Activated T-helper 1 cell treated with Interleukin-2 at 50 U/mL for 16 hours (primary cell): ENCODE measurements around the gene STK24.

ENCODE experiments used
- DNase-seq: peaks from one replicate; pipeline ENCODE4 v3.0.0-alpha.2; 2020; ENCODE audit warnings: low read depth

The STK24 gene

DNA sequence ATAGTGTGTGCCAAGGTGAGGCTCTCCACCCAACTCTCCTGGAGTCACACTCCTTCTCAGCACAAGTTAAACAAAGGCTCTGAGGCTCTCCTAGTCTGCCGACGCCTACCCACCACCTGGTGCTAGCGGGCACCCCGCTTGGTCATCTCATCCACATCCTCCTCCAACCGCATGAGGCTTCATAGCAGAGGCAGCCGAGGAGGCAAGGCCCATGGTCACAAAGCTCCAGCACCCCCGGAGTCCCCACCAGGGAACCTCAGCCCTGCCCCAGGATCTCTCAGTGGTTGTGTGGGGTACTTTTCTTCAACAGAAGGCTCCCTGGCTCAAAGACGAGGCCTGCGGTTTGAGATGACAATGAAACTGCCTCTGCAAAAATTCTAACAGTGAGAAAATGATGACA, 43.0 kb downstream of the STK24 start:
- no peak for DNase-seq

DNA sequence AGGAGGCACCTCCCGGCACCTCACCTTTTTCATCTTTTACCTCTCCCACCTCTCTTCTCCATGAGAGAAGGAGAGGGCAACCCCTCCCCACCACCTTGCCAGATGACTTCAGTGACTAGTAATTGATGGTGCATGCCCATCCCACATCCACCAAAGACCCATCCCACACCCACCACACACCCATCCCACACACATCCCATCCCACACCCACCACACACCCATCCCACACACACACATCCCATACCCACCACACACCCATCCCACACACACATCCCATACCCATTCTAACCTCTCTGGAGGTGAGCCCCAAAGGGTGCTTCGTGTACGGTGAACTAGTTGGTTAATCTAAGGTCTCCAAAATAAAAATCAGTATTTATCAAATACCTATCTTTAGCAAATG, 44.7 kb downstream of the STK24 start:
- DNase-seq = no peak

DNA sequence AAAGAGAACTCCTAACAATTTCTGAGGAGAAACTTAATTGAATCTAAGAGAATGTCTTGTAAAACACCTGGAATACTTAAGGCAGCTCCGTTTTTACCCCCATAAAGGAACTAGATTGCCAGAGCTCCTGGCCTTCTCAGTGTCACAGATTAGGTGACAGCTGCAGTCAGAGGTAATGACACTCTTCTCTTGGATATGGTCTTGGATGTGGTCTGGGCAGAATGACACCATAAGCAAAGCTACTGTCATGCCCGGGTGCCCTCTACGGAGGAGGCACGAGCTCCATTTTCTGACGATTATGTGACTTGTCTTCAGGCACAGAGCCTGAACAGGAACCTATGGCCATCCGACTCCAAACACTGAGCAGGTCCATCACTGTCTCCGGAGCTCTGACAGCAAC, 46.7 kb downstream of the STK24 start:
- DNase-seq = no peak

DNA sequence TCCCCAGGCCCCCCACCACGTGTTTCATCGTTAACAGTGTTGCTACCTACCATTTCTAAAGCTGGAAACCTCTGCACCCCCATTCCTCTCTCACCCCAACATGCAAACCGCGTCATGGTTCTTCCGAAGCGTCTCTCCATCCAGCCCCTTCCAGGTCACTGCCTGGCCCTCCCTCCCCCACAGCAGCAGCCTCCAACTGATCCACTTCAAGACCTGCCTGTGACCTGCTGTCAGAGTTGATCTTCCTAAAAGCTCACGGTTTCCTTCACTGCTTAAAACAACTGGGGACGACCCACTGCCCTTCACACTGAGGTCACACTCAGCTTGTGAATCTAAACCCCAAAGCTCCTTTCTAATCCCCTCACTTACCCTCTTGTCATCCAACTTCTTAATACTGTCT, 47.7 kb downstream of the STK24 start:
- no peak for DNase-seq

DNA sequence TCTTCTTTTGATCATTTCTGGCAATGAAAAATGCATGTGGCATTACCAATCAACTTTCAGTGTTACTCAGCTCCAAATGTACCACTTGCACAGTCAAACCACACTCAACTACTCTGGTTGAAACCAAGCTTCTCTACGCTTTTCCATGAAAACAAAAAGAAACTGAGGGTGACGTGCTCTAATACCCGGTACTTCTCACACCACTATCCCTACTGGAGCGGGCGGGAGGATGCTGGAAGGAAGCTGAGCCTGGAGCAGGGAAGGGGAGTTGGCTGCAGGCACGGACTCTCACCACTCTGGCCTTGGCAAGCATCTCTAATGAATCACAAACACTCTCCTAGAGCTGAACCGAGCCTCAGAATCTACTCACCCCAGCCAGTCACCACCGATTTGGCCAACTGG, 48.2 kb downstream of the STK24 start:
- DNase-seq = no peak

DNA sequence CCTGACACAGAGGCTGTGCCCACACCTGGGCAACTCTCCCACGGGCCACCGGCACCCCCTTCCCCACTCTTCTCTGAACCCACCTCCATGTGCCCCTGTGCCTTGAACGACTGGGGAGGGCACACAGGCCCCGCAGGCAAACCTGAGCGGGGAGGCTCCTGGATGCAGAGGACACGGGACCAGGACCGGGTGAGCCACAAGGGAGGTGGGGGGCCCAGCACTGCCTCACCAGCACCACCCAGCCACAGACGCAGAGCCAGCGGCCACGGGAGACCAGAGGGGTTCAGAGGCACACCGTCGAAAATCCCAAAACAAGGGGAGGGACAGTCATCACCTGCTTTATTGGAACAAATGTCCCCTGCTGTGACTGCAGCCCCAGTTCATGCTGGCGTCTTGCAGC, 49.4 kb downstream of the STK24 start:
- no peak for DNase-seq

DNA sequence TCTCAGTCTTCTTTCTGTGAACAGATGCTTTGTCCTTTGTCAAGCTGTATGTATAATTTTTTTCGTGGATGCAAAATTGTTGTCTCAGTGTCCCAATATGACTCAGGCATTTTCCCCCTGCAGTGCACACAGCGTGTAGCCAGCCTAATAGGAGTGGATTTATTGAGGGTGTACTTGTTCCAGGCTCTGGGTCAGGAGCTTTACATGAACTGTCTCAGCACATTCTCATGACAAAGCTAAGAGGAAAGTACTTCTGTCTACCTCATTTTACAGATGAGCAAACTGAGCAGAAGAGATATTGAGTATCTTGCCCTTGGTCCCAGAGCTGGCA, 50.8 kb downstream of the STK24 start:
- DNase-seq = no peak

DNA sequence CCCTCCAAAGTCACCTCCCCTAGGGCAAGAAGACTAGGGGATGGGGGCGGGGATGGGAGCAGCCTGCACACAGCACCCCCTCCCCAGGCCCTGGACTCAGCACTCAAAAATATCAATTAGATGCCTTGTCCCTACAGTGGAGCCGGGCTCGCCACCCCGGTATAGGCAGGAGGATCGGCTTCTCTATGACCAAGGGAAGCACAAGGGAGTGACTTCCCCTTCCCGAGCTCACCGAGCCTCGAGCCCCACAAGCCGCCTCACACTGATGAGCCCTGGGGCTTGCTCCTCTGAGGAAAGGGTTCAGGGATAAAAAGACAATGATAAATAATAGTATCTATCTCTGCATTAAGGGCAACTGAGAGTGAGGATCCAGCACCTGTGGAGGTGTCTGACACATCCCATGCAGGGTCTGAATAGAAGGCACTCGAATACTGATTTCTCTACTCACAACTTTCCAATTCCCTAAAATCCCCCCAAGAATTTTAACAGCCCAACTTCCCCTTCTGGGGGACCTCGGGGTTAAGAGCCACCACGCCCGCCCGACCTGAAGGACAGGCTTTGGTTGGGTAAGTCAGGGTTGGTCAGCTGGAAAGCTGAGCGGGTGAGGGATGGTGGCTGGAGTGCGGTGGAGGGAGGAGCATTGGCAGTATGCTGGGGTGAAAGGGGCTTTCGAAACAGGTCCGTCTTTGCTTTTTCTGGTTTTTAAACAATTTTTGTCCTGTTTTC, 51.3 kb downstream of the STK24 start:
- no peak for DNase-seq

DNA sequence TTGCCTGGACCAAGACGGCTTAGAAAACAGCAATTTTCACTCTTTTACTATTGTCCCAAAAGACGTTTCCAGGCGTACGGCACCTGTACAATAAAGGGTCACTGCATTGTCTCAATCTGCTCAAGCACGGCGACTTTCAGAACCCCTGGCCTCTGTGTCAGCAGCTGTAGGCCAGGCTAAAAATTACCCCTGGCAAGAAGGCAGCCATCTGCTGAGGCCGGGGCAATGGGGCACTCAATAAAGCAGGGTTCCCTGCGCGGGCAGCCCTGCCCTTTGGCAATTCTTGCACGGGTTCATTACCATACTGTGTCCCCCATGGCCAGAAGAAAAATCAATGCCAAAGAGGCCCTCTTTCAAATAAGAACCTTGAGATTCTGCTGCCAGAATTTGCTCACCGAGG, 52.1 kb downstream of the STK24 start:
- DNase-seq = no peak

DNA sequence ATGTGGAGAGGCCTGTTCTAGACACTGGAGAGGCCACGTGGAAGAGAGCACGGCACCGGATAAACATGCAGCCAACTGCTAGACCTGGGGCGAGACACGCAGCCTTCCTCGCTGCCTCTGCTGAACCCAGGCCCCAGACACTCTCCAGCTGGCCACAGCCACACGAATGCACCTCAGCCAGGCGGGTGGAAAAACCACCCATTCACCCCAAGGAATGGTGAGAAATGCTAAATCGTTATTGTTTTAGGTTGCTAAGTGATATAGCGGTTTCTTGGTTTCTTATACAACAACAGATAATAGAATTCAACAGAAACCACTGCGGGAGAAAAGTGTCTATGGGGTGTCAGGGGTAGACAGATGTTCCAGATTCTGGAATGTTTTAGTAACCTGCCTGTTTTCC, 52.5 kb downstream of the STK24 start:
- DNase-seq = no peak

DNA sequence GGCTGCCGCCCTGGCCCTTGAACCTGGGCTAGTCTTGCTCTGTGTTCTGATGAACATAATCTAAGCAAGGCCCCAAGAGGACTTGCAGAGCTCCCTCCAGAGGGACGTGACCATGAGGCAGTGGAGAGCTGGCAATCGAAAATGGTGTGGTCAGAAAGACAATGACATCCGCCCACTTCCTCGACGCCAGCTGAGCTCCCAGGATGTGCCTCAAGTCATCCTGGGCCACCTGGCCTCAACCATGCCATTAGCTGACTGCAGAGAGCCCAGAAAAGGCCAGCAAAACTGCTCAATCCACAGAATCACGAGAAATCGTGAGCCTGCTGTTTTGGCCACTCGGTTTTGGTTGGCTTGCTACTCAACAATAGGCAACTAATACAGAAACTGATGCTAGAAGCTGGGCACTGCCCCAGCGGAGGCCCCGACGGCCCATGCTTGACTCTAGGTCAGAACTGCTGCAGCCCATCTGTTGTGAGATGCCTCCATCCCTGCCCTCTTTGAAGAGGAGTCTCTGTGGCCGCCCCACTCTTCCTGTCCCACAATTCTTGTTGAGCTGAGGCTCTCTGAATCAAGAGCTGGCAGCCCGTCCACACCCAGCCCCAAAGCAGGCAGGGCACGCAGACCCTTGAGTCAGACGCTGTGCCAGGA, 53.3 kb downstream of the STK24 start:
- DNase-seq = no peak

DNA sequence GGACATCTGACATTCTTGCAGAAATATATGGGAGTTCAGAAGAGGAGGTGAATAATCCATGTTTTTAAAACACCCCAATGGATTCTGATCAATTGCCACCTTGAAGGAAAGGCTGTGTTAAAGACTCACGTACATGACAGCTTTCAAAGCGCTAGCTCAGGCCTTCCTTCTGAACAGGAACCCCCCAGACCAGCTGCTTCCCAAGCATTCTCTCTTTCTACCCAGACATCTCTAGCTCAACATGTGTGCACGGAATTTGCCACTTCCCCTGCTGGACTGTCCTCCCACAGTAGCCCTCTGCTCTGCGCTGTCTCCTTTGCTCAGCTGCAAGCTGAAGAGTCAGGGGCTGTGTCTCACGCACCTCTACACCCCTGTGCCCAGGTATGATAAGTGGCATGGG, 54.5 kb downstream of the STK24 start:
- no peak for DNase-seq

DNA sequence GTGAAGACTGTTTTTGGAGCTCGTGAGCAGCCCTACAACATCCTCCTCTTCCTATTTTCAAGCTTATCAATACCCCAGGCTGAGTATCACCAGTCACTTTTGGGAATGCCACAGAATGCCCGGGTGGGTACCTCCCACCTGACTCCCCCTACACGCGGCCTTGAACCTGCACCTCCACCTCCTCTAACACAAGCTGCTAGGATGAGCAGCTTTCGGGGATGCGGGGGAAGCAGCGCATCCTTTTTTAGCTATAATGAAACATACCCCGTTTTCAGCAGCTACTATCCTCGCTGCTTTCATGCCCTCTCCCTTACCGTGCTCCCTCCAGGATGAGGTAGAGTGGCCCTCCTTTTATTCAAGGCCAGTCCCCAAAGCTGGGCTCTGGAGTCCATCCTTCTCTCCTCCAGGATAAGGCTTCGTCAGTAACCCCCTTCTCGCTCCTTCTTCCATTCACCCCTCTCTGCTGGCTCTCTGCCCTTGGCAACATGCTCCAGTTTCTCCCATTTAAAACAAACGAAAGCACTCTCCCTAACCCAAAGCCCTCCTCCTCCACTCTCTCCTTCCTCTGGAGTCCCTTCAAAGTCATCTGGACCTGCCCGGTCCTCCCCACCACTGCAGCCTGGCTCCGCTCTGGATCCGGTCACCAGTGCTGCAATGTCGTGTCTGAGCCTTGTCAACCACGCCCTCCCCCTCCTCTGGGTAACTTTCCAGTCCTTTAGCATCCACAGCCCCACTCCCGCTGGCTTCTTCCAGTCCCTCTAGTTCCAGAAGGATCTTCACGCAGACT, 55.3 kb downstream of the STK24 start:
- no peak for DNase-seq

DNA sequence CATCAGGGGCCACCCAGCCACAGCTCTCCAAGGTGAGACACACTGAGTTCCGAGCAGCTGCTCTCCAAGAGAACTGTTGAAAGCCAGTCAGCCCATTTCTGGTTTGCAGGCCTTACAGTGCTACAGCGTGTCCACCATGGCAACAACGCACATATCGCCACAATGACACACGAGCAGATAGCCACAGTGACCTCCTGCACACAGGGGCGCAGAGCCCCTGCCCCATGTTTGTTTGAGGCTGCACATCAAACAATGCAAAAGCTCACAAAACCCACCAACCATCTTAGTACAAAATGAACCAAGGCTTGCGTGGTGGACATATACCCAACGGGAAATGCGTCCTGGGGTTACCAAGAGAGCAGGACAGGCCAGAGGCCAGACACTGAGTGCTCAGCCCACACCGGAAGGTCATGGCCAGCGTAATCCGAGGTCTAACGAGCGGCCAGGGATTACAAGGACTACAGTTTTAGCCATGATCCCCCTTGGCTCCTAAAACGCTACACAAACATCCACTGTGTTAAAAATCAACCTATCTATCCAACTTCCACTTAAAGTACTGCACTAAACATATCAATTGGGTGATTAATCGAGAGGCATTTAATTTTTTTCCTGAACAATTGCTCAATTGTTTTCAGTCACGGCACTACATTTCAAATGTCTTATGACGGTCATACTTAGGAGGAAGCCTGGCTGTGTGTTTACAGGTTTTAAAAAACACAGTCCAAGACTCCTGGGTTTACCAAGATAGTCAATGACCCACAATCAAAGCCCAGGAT, 56.0 kb downstream of the STK24 start:
- DNase-seq = no peak

DNA sequence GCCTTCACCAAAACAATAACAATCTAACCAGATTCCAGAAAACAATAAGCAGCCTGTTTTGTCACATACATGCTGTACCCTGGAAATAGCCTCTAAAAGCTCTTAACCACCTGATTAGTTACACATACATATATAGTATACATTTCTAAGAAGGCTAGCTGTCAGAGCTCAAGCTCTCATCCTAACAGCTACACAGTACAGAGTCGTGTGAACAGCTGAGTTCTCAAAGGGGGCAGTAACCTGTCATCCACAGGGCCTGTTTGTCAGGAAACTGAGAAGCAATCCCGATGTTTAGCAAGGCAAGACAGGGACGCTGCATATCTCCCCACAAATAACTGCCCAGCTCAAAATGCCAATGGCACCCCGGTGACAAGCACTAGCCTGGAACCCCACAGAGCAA, 56.9 kb downstream of the STK24 start:
- DNase-seq = no peak

DNA sequence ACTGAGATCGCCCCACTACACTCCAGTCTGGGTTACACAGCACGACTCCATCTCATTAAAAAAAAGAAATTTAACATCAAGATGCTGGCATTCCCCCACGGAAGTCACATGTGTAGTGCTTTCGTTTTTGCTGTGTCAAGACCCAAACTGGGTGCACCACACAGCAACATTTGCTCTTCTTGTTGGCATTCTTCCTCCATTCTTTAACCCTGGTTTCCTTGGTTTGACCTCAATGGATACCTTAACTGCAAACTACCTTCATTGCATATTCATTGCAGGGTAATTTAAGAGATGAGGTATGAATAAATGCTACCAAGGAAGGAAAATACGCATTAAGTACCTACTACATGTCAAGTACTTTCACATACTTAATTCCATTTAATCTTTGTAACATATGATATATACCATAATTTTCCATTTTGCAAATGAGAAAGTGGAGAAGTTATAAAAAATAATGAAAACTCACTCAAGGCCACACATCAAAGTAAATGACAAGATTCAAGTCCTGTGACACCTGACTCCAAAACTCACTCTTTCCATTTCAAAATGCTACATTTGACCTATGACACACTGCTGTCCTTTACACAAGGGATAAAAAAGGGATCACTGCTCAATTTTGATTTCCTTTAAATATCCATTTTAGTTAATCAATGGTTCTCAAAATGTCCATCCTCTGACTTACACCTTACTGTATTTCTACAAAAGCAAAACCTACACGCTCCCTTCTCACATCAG, 59.2 kb downstream of the STK24 start:
- DNase-seq = no peak

DNA sequence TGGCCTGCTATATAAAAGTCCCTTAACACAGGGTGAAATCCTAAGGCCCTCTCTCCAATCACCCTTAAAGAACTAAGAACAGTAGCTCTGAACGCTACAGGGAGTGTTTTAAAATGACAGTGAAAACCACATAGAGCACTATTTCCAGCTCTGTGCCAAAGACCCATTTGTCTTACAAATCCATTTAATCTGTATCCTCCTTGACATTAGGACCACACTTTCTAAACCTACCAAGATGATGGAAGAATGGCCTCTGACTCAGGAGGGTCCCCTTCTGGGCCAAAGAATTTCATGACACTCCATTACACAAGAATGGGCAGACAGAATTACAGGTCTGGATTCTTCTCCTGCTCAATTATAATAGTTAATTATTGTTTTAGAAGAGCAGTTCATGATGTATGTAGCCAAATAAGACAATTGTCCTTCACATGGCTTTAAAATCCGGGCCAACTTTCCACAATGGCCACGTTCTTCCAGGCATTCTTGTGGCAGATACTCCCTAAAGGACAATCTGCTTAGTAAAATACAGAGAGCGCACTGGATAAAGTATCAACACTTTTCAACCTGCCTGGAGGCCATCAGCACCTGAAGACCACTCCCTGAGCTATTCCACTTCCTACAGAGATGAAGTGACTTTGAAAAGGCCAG, 61.0 kb downstream of the STK24 start:
- DNase-seq = no peak

DNA sequence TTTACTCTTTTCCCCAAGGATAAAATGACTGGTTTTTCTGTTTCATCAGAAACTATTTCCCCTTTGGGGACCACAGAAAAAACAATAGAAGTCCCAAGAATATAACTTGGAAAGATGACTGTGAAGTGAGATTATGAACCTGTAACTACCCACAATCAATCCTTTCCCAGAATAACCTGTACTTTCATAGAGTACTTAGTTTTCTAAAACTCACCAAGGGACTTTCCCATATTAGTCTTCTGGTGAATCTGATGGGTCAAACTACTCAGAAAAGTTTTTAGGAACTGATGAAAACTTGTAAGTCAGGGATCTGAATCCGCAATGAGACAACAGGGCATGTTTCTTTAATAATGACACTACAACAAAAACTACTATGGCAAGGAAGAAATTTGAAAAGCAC, 62.6 kb downstream of the STK24 start:
- no peak for DNase-seq

DNA sequence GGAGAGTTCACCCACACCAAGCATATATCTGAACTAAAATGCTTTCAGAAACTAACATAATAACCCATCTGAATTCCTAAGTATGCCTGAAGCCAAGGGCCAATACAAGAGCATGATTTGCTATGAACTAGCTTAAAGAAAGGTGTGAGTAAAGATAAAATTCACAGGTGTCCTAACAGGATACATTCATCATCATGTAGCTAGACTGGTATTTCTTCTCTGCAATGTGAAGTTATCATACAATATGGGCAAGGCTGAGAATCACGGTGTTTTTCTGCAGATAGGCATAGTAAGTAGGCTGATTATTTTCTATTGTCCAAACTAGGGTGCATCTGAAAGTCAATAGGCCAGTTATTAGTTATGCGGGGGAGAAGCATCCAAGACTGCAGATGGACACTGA, 63.1 kb downstream of the STK24 start:
- no peak for DNase-seq

DNA sequence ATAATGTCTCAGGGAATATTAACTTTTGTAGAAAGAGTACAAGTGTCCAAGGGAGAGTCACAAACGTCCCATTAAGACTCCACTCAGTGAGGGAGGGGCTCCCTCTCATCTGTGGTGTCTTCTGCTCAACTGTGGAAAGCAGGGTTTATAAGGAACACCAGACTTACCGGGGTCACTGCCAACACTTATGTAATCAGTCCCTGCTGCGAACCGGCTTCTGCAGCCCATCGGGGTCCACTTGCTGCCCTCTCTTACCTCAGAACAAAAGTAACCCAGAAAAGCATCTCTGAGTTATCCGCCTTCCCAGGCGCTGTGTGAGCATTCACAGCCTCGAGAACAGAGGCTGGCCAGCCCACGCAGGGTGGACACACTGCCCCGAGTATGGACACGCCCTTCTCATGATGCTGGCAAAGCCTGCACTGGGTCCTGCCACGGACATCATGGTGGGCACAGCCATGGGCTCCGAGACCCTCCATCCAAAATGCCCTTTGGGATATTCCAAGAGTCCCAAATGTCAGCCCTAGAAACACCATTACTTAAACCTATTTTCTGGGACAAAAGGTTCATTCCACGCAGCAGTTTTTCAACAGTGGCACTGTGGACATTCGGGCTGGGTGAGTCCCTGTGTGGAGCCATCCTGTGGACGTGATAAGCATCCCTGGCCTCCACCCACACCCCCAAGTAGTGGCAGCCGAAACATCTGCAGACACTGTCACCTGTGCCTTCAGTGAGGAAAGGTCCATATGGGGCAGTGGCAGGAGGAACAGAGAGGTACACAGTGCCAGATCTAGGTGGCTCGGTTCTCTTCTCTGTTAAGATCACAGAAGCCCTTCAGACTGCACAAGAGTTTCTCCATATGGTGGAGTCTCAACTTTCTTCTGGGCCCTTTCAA, 63.9 kb downstream of the STK24 start:
- DNase-seq = no peak
